Fibroblast of villous mesenchyme (primary cell): ENCODE measurements around the gene PRDM8. TPM values are rescaled to one million over a fixed set of nuclear protein-coding genes. Genes with fewer than 3 reads are reported as not detected.
A peak's percentile ranks its signal among the peaks of the same experiment; 100 is the strongest.

ENCODE experiments used
- DNase-seq: peaks from one replicate; pipeline ENCODE4 v3.0.0-alpha.2; 2010; ENCODE audit warnings: low read depth
- H3K4me3 ChIP-seq: 2 replicates; pipeline ENCODE4 v1.5.1; 2011; ENCODE audit warnings: low read depth, mild to moderate bottlenecking, low read length
- CTCF ChIP-seq: IDR thresholded peaks from 2 replicates; pipeline ENCODE4 v1.5.1; 2012; ENCODE audit warnings: low read depth, mild to moderate bottlenecking, low read length; ENCODE audit not compliant: insufficient read depth
- total RNA-seq: library from RNA; depleted of rRNA; stranded (reverse); fragments of >200 nt; gene quantifications from 2 replicates; pipeline ENCODE4 v1.2.3, GENCODE V29; 2012

PRDM8 gene
- total RNA-seq, 1 donor = 7.3 TPM

GRCh38 chr4:80206521-80207171 lies 9.3 kb downstream of the PRDM8 start:
- no peak for TF ChIP-seq CTCF
- H3K4me3 ChIP-seq = no peak overlapping the region
- DNase-seq = peak; percentile 67

GRCh38 chr4:80207172-80207583 lies 9.9 kb downstream of the PRDM8 start:
- no peak overlapping the region for H3K4me3 ChIP-seq
- DNase-seq = no peak
- no peak for TF ChIP-seq CTCF

- TF ChIP-seq CTCF = no peak
- no peak for DNase-seq
- no peak overlapping the region for H3K4me3 ChIP-seq
Observed at GRCh38 chr4:80207664-80208063, 10.4 kb downstream of the PRDM8 start.

- no peak for DNase-seq
- no peak overlapping the region for H3K4me3 ChIP-seq
- TF ChIP-seq CTCF = no peak
Observed at GRCh38 chr4:80208610-80209339, 11.5 kb downstream of the PRDM8 start.

- no peak for TF ChIP-seq CTCF
- no peak overlapping the region for H3K4me3 ChIP-seq
- DNase-seq = no peak
Observed at GRCh38 chr4:80209340-80209701, 12.0 kb downstream of the PRDM8 start.

GRCh38 chr4:80210549-80210948 lies 13.2 kb downstream of the PRDM8 start:
- TF ChIP-seq CTCF = no peak
- H3K4me3 ChIP-seq = no peak overlapping the region
- no peak for DNase-seq
